Left lung (tissue), 10 donors: Measurements from ENCODE around the gene SMIM30. TPM values are rescaled to one million over a fixed set of nuclear protein-coding genes. Genes with fewer than 3 reads are reported as not detected.

ENCODE experiments used
- ATAC-seq: fragments of 200-7000 bp; cut with Tn5 transposase; one replicate; pipeline ENCODE4 v1.9.1; 2020; ENCODE audit warnings: moderate library complexity
- DNase-seq, 4 donors: peaks; one replicate each; pipeline ENCODE4 v3.0.0-alpha.2; 2013 to 2020
- H3K27ac ChIP-seq, 2 donors: fragments of 200-600 bp; sonication (generic) in 1 of 2; one replicate each; pipeline versions ENCODE4 v1.5.0 to v1.8.0; 2020 to 2021
- H3K27me3 ChIP-seq, 2 donors: fragments of 200-600 bp; sonication (generic) in 1 of 2; one replicate each; pipeline versions ENCODE4 v1.5.0 to v1.8.0; 2020 to 2021
- H3K36me3 ChIP-seq, 2 donors: fragments of 200-600 bp; sonication (generic) in 1 of 2; one replicate each; pipeline versions ENCODE4 v1.5.0 to v1.8.0; 2020 to 2021
- H3K4me1 ChIP-seq, 2 donors: fragments of 200-600 bp; one replicate each; pipeline ENCODE4 v1.8.0; 2021
- H3K4me3 ChIP-seq, 2 donors: fragments of 200-600 bp; sonication (generic) in 1 of 2; one replicate each; pipeline versions ENCODE4 v1.5.0 to v1.8.0; 2020 to 2021; ENCODE audit warnings: mild to moderate bottlenecking in 1 of 2
- H3K9me3 ChIP-seq, 2 donors: fragments of 200-600 bp; sonication (generic) in 1 of 2; one replicate each; pipeline versions ENCODE4 v1.5.0 to v1.8.0; 2020 to 2021
- CTCF ChIP-seq, 2 donors: fragments of 200-600 bp; sonication (generic) in 1 of 2; IDR thresholded peaks; one replicate each; pipeline versions ENCODE4 v1.5.0 to v1.8.0; 2021; ENCODE audit warnings: antibody characterized with exemption in 2 of 2
- intact Hi-C, 2 donors: fragments of 100-400 bp; cut with DNase I; formaldehyde crosslinking; loops; one replicate each; pipeline versions ENCODE4 v1.11.2 to v1.14.2; 2022
- polyA plus RNA-seq, 6 donors: library from polyadenylated mRNA; unstranded; fragments of 120-200 nt; gene quantifications; one replicate each; pipeline ENCODE4 v1.2.1, GENCODE V29; 2013; ENCODE audit not compliant: insufficient read length in 6 of 6
- total RNA-seq, 2 donors: library from RNA; stranded (reverse); fragmentation: NEBNext Ultra II Directional; extraction: Animal tissue kit (Norgen Biotek cat#: 25700); gene quantifications; one replicate each; pipeline ENCODE4 v1.2.1, GENCODE V29; 2021
- donor health status: DM: no; HTN: yes; CAD: no.
- donor health status: DM: no; HTN: no; CAD: no.

SMIM30 gene
- total and polyA plus RNA-seq, 8 donors = 50.8 to 80.0 (median 70.5) TPM

- no peaks in the 10 kb centered on the region for H3K27me3 ChIP-seq
- H3K27ac ChIP-seq = no peak overlapping the region
- H3K9me3 ChIP-seq = no peaks in the 10 kb centered on the region
- H3K4me3 ChIP-seq = no peak overlapping the region
- ATAC-seq (peak; percentile 45), DNase-seq (peak in 1 of 4 donors; percentile 59)
- intact Hi-C loops = no loop called here
- no peaks in the 10 kb centered on the region for H3K4me1 ChIP-seq
- no peak for TF ChIP-seq CTCF (IDR thresholded peaks at IDR 0.05)
- H3K36me3 ChIP-seq = no peaks in the 10 kb centered on the region
Measured at GRCh38 chr7:113071465-113071864, 46.9 kb downstream of the SMIM30 start.

Other genes starting within 250 kb of the SMIM30 start
- 1 to 10 TPM in 1 of 2 donors, under 1 TPM in 1; 0.82 to 1.4 TPM for gene GPR85, start 31.7 kb downstream of the SMIM30 start, total RNA-seq
- gene GPR85, start 31.7 kb downstream of the SMIM30 start, polyA plus RNA-seq = 1 to 10 TPM; 1.0 to 2.7 (median 1.9) TPM